ENCODE measurements around the gene BCL7C.

BCL7C gene

GRCh38 chr16:30930160-30930571 is 36.3 kb upstream of the BCL7C start:
- no peak overlapping the region for H3K4me3 ChIP-seq (ENCODE audit: low read depth, low read length)
- no peak for TF ChIP-seq CTCF (IDR thresholded peaks at IDR 0.05; ENCODE audit: low read depth, low read length)

GRCh38 chr16:30929167-30929566 is 35.3 kb upstream of the BCL7C start:
- TF ChIP-seq CTCF (IDR thresholded peaks at IDR 0.05; ENCODE audit: low read depth, low read length) = no peak
- no peak overlapping the region for H3K4me3 ChIP-seq (ENCODE audit: low read depth, low read length)

- no peak overlapping the region for H3K4me3 ChIP-seq (ENCODE audit: low read depth, low read length)
- TF ChIP-seq CTCF (IDR thresholded peaks at IDR 0.05; ENCODE audit: low read depth, low read length) = no peak
Measured at GRCh38 chr16:30928390-30928789, 34.5 kb upstream of the BCL7C start.

- TF ChIP-seq CTCF (IDR thresholded peaks at IDR 0.05; ENCODE audit: low read depth, low read length) = no peak
Measured at GRCh38 chr16:30927789-30928378, 34.0 kb upstream of the BCL7C start.

GRCh38 chr16:30926937-30927788 is 33.3 kb upstream of the BCL7C start:
- H3K4me3 ChIP-seq (ENCODE audit: low read depth, low read length) = no peak overlapping the region
- TF ChIP-seq CTCF (IDR thresholded peaks at IDR 0.05; ENCODE audit: low read depth, low read length) = no peak

More at GRCh38 chr16:30927789-30928378, 34.0 kb upstream of the BCL7C start:
- H3K4me3 ChIP-seq (ENCODE audit: low read depth, low read length) = no peak overlapping the region

GRCh38 chr16:30925995-30926811 is 32.3 kb upstream of the BCL7C start:
- no peak for TF ChIP-seq CTCF (IDR thresholded peaks at IDR 0.05; ENCODE audit: low read depth, low read length)
- H3K4me3 ChIP-seq (ENCODE audit: low read depth, low read length) = no peak overlapping the region
